Stimulated activated CD8-positive, alpha-beta memory T cell treated with anti-CD3 and anti-CD28 coated beads, Interleukin-12 subunit alpha, Interleukin-12 subunit beta, amount 100 ng/mL, for 24 hours (primary cell): ENCODE data around the gene RPRD1B.

Source experiments
- DNase-seq: peaks from one replicate; pipeline ENCODE4 v3.0.0-alpha.2; 2020; ENCODE audit errors: extremely low read depth

The RPRD1B gene

GRCh38 chr20:38135651-38136420 is 102.3 kb downstream of the RPRD1B start:
- DNase-seq, result no peak

GRCh38 chr20:38136421-38137245 is 103.1 kb downstream of the RPRD1B start:
- no peak for DNase-seq

GRCh38 chr20:38137441-38138037 is 104.0 kb downstream of the RPRD1B start:
- DNase-seq, result no peak

GRCh38 chr20:38138086-38138778 is 104.7 kb downstream of the RPRD1B start:
- no peak for DNase-seq

- DNase-seq, result no peak
Observed at GRCh38 chr20:38139156-38139912, 105.8 kb downstream of the RPRD1B start.

- no peak for DNase-seq
Observed at GRCh38 chr20:38139977-38140753, 106.6 kb downstream of the RPRD1B start.

GRCh38 chr20:38141204-38141888 is 107.8 kb downstream of the RPRD1B start:
- DNase-seq, result no peak
